Left kidney (tissue), 2 donors: ENCODE measurements around the gene CPN1. TPM values are rescaled to one million over a fixed set of nuclear protein-coding genes. Genes with fewer than 3 reads are reported as not detected.

ENCODE experiments used
- DNase-seq: peaks from one replicate; pipeline ENCODE4 v3.0.0-alpha.2; 2013
- polyA plus RNA-seq: library from polyadenylated mRNA; unstranded; fragments of 120-200 nt; gene quantifications from one replicate; pipeline ENCODE4 v1.2.1, GENCODE V29; 2013; ENCODE audit not compliant: insufficient read length

Gene CPN1
- polyA plus RNA-seq, 1 donor, result 3.0 TPM

- DNase-seq, result no peak
These were observed 84.7 kb downstream of the CPN1 start for GRCh38 chr10:99996671-99997648.

- DNase-seq, result no peak
These were observed 86.0 kb downstream of the CPN1 start for GRCh38 chr10:99995713-99996112.

- DNase-seq, result no peak
These were observed 86.4 kb downstream of the CPN1 start for GRCh38 chr10:99995269-99995668.

GRCh38 chr10:99994801-99995200 is 86.9 kb downstream of the CPN1 start:
- DNase-seq, result no peak

- DNase-seq, result no peak
These were observed 87.7 kb downstream of the CPN1 start for GRCh38 chr10:99993701-99994689.

Other genes with a start within 250 kb of the CPN1 start
- gene DNMBP, start 71.9 kb downstream of the CPN1 start, polyA plus RNA-seq, result 39.0 TPM
- 59.1 TPM for gene ERLIN1, start 104.2 kb upstream of the CPN1 start, polyA plus RNA-seq
- 36.7 TPM for gene CHUK, start 147.7 kb upstream of the CPN1 start, polyA plus RNA-seq
- 38.8 TPM for gene CWF19L1, start 185.8 kb upstream of the CPN1 start, polyA plus RNA-seq
- 43.7 TPM for gene BLOC1S2, start 204.8 kb upstream of the CPN1 start, polyA plus RNA-seq
- 0.38 TPM for gene PKD2L1, start 248.4 kb upstream of the CPN1 start, polyA plus RNA-seq